Astrocyte (in vitro differentiated cells and primary cell): ENCODE results near the gene SOCS1. TPM values are rescaled to one million over a fixed set of nuclear protein-coding genes. Genes with fewer than 3 reads are reported as not detected.
A peak's percentile ranks its signal among the peaks of the same experiment; 100 is the strongest.

Experiments used
- DNase-seq: peaks from one replicate; pipeline ENCODE4 v3.0.0-alpha.2; 2010; ENCODE audit warnings: low read depth
- FAIRE-seq: peaks from 2 replicates; lab custom pipeline; 2011; peaks lifted over from hg19 to GRCh38; lab: Jason Lieb, UNC
- H2AFZ ChIP-seq: 2 replicates; pipeline ENCODE4 v1.6.0; 2012; ENCODE audit warnings: low read depth, low read length, inconsistent platforms
- H3K27ac ChIP-seq: 2 replicates; pipeline ENCODE4 v1.5.1; 2011; ENCODE audit warnings: low read depth, low read length, inconsistent platforms
- H3K27me3 ChIP-seq: 2 replicates; pipeline ENCODE4 v1.6.0; 2011; ENCODE audit warnings: low read length, inconsistent platforms; ENCODE audit not compliant: insufficient read depth
- H3K36me3 ChIP-seq: 2 replicates; pipeline ENCODE4 v1.5.1; 2011; ENCODE audit warnings: low read length, inconsistent platforms; ENCODE audit not compliant: insufficient read depth
- H3K4me1 ChIP-seq: 2 replicates; pipeline ENCODE4 v1.5.1; 2011; ENCODE audit warnings: low read length, inconsistent platforms; ENCODE audit not compliant: insufficient read depth
- H3K4me2 ChIP-seq: 2 replicates; pipeline ENCODE4 v1.6.0; 2012; ENCODE audit warnings: low read length, inconsistent platforms
- H3K4me3 ChIP-seq: 2 replicates; pipeline ENCODE4 v1.5.1; 2011; ENCODE audit warnings: low read depth, mild to moderate bottlenecking, low read length, inconsistent platforms; ENCODE audit not compliant: insufficient read depth
- H3K79me2 ChIP-seq: 2 replicates; pipeline ENCODE4 v1.6.0; 2012; ENCODE audit warnings: mild to moderate bottlenecking, low read length, inconsistent platforms; ENCODE audit not compliant: insufficient read depth
- H3K9ac ChIP-seq: 2 replicates; pipeline ENCODE4 v1.6.0; 2012; ENCODE audit warnings: mild to moderate bottlenecking, low read length, inconsistent platforms
- H3K9me3 ChIP-seq: 2 replicates; pipeline ENCODE4 v1.5.1; 2012; ENCODE audit warnings: low read depth, mild to moderate bottlenecking, low read length, inconsistent platforms; ENCODE audit not compliant: insufficient read depth
- H4K20me1 ChIP-seq: 2 replicates; pipeline ENCODE4 v1.6.0; 2012; ENCODE audit warnings: low read length, inconsistent platforms; ENCODE audit not compliant: insufficient read depth
- H3K27ac Mint-ChIP-seq: one replicate; pipeline ENCODE4 v1.8.0; 2021; ENCODE audit warnings: mild to moderate bottlenecking, mixed read lengths; ENCODE audit not compliant: unreplicated experiment
- H3K27me3 Mint-ChIP-seq: one replicate; pipeline ENCODE4 v1.8.0; 2021; ENCODE audit warnings: low read depth, mixed read lengths; ENCODE audit not compliant: unreplicated experiment
- H3K36me3 Mint-ChIP-seq: one replicate; pipeline ENCODE4 v1.8.0; 2021; ENCODE audit warnings: low read depth, mixed read lengths; ENCODE audit not compliant: unreplicated experiment
- H3K4me1 Mint-ChIP-seq: one replicate; pipeline ENCODE4 v1.8.0; 2021; ENCODE audit warnings: low read depth, mixed read lengths; ENCODE audit not compliant: unreplicated experiment
- H3K4me3 Mint-ChIP-seq: one replicate; pipeline ENCODE4 v1.8.0; 2021; ENCODE audit warnings: mild to moderate bottlenecking, moderate library complexity, mixed read lengths; ENCODE audit not compliant: unreplicated experiment
- H3K9me3 Mint-ChIP-seq: one replicate; pipeline ENCODE4 v1.8.0; 2021; ENCODE audit warnings: mild to moderate bottlenecking, mixed read lengths; ENCODE audit not compliant: unreplicated experiment
- EZH2 ChIP-seq: IDR thresholded peaks from 2 replicates; pipeline ENCODE4 v1.6.1; 2012; ENCODE audit warnings: mild to moderate bottlenecking, low read length, inconsistent platforms; ENCODE audit not compliant: insufficient read depth
- total RNA-seq: library from RNA; stranded (reverse); gene quantifications from 2 replicates; pipeline ENCODE4 v1.2.1, GENCODE V29; 2021
- TF ChIP-seq, protein P1 (sequence below): IDR thresholded peaks from 2 replicates; pipeline ENCODE4 v1.5.1; 2011; ENCODE audit warnings: low read depth, mild to moderate bottlenecking, inconsistent platforms, low read length, moderate library complexity; ENCODE audit not compliant: insufficient read depth

The SOCS1 gene
- total RNA-seq, 1 donor from 2014 or later = 16.0 TPM

DNA sequence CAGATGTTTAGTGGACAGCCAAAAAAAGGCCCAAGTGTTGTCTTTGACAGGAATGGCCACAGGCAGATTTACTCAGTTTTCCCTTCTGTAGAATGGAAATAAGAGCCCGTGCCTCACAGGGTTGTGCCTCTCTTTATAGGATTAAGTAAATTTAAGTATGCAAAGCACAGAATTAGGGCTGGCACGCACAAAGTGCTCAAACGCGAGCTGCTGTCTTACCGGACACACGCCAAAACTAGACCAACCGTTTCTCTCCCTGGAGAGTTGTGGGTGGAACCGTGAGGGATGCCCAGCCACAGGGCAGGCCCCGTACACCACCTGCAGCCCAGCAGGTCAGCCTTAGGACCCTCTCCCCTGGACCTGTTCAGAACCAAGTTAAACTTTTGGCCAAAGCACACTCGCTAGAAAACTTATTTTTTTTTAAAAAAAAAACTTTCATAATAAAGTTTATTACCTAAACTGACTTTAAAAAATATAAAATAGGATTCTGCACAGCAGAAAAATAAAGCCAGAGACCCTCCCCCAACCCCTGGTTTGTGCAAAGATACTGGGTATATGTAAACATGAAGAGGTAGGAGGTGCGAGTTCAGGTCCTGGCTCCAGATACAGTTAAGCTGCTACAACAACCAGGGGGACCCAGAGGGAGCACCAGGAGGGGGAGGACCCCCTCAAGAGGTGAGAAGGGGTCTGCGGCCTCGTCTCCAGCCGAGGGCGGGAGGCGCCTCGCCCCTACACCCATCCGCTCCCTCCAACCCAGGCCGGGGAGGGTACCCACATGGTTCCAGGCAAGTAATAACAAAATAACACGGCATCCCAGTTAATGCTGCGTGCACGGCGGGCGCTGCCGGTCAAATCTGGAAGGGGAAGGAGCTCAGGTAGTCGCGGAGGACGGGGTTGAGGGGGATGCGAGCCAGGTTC is 1.8 kb downstream of the SOCS1 start:
- FAIRE-seq = no peak
- H3K27ac Mint-ChIP-seq = no peak overlapping the region

DNA sequence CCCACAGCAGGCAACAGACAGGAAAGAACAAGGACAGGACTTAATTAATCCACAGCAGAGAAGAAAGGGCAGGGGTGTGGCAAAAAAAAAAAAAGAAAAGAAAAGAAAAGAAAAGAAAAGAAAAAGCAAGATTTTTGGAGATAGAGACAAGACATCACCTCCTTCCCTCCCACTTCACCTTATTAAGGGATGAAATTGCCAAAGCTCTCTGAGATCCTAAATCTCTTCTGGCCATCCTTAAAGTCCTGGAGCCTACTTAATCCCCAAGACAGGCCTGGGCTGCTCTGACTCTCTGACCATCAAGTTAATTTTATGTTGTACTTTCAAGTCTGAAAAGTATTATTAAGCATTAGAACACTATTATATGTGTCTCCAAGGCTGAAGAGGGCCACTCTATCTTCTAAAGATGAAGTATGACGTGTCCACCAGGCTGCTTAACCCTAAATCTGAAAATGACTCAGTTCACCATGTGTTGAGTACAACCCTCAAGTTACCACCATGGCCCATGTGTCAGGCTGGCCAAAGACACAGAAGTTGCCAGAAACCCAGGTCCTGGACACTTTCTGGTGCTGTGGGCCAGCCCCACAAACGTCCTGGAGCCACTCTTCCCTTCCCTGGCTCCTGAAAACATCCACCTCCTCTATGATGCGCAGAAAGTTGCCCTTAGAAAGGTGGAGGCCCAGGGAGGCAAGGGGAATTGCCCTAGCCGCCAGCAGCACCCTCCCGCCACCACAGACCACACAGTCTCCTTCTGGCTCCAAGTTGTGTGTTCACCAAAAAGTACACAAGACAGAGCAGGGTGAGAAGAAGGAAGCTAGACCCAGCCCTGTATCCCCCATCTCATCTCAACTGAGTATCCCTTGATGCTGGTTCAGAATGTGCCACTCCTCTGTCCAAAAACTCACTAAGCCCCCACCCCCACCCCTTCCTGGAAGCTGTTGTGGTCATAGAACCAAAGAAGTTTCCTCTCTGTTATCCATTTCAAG is 2.7 kb downstream of the SOCS1 start:
- H2AFZ ChIP-seq = no peak overlapping the region
- no peaks in the 10 kb centered on the region for H3K27me3 ChIP-seq
- H4K20me1 ChIP-seq = peaks cover 47% of the 10 kb centered on the region
- no peak for TF ChIP-seq EZH2
- TF ChIP-seq, protein P1, sequence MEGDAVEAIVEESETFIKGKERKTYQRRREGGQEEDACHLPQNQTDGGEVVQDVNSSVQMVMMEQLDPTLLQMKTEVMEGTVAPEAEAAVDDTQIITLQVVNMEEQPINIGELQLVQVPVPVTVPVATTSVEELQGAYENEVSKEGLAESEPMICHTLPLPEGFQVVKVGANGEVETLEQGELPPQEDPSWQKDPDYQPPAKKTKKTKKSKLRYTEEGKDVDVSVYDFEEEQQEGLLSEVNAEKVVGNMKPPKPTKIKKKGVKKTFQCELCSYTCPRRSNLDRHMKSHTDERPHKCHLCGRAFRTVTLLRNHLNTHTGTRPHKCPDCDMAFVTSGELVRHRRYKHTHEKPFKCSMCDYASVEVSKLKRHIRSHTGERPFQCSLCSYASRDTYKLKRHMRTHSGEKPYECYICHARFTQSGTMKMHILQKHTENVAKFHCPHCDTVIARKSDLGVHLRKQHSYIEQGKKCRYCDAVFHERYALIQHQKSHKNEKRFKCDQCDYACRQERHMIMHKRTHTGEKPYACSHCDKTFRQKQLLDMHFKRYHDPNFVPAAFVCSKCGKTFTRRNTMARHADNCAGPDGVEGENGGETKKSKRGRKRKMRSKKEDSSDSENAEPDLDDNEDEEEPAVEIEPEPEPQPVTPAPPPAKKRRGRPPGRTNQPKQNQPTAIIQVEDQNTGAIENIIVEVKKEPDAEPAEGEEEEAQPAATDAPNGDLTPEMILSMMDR = no peak
- Mint-ChIP-seq H3K4me3 (peak overlapping the region; percentile 86), H3K27ac (no peak overlapping the region), H3K36me3 (peaks cover 2% of the 10 kb centered on the region), H3K9me3 (no peaks in the 10 kb centered on the region), H3K4me1 (peaks cover 25% of the 10 kb centered on the region), H3K27me3 (peaks cover 2% of the 10 kb centered on the region)
- peak overlapping the region; percentile 43 for H3K9ac ChIP-seq
- peak overlapping the region; percentile 62 for H3K4me3 ChIP-seq
- DNase-seq (peak; percentile 56), FAIRE-seq (no peak)
- no peaks in the 10 kb centered on the region for H3K36me3 ChIP-seq
- H3K79me2 ChIP-seq = peaks cover 29% of the 10 kb centered on the region
- H3K27ac ChIP-seq = peak overlapping the region; percentile 25
- peak overlapping the region; percentile 89 for H3K4me2 ChIP-seq
- H3K9me3 ChIP-seq = no peaks in the 10 kb centered on the region
- H3K4me1 ChIP-seq = peaks cover 40% of the 10 kb centered on the region

More for the DNA sequence above, 1.8 kb downstream of the SOCS1 start:
- Histone ChIP-seq H2AFZ (no peak overlapping the region), H3K9ac (peak overlapping the region; percentile 95), H3K36me3 (no peaks in the 10 kb centered on the region), H3K27ac (no peak overlapping the region), H4K20me1 (peaks cover 47% of the 10 kb centered on the region), H3K9me3 (no peaks in the 10 kb centered on the region), H3K4me3 (peak overlapping the region; percentile 62), H3K4me1 (peaks cover 40% of the 10 kb centered on the region), H3K27me3 (no peaks in the 10 kb centered on the region), H3K79me2 (peaks cover 29% of the 10 kb centered on the region), H3K4me2 (peak overlapping the region; percentile 89)
- Mint-ChIP-seq H3K4me1 (peaks cover 25% of the 10 kb centered on the region), H3K27me3 (peaks cover 6% of the 10 kb centered on the region), H3K9me3 (no peaks in the 10 kb centered on the region), H3K36me3 (peaks cover 2% of the 10 kb centered on the region), H3K4me3 (peak overlapping the region; percentile 86)
- DNase-seq = no peak
- TF ChIP-seq EZH2 = no peak
- TF ChIP-seq, protein P1 = no peak
